ENCODE results near the gene CTRB1. TPM values are rescaled to one million over a fixed set of nuclear protein-coding genes. Genes with fewer than 3 reads are reported as not detected.

Gene CTRB1
- polyA plus RNA-seq, 2 of the 4 experiments (the other 2 are of a cell fraction), result not detected

GRCh38 chr16:75237398-75238131 lies 18.8 kb downstream of the CTRB1 start:
- DNase-seq (ENCODE audit: low read depth in 1 of 2, low spot score in 1 of 2), result no peak
- CTCF ChIA-PET, result interaction anchor here (1.2 to 14.6 kb wide), 4 partner anchors 13 to 165 kb away, joined by 4 to 171 read pairs (median 124); no protein-coding TSS in a partner anchor
- Histone ChIP-seq H3K4me2 (no peak overlapping the region), H3K4me3 (no peak overlapping the region), H3K4me1 (peaks cover 39% of the 10 kb centered on the region), H3K27ac (peak overlapping the region in 1 of 2 experiments; percentile 84; a peak in 3 of 6 replicates), H3K9me3 (no peaks in the 10 kb centered on the region)
- no peak for FAIRE-seq
- no peak for TF ChIP-seq ZSCAN20 (CRISPR knock-in tag; IDR thresholded peaks at IDR 0.05)
- TF ChIP-seq, protein P1, sequence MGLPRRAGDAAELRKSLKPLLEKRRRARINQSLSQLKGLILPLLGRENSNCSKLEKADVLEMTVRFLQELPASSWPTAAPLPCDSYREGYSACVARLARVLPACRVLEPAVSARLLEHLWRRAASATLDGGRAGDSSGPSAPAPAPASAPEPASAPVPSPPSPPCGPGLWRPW (IDR thresholded peaks at IDR 0.05), result no peak
- no peak for TF ChIP-seq HOXB13 (CRISPR knock-in tag; IDR thresholded peaks at IDR 0.05; ENCODE audit: low read depth)
- no peak for TF ChIP-seq SMC3 (IDR thresholded peaks at IDR 0.05)
- TF ChIP-seq CBX8 (IDR thresholded peaks at IDR 0.05), result no peak
- TF ChIP-seq POLR2AphosphoS2 (conservative IDR thresholded peaks at IDR 0.05; ENCODE audit: low read length), result no peak
- TF ChIP-seq PHF8 (IDR thresholded peaks at IDR 0.05; ENCODE audit: borderline replicate concordance, low read depth), result no peak
- TF ChIP-seq USF2 (IDR thresholded peaks at IDR 0.05), result no peak
- no peak for TF ChIP-seq EHMT2 (IDR thresholded peaks at IDR 0.05; ENCODE audit: low read depth)
- no peak for TF ChIP-seq ESRRA (IDR thresholded peaks at IDR 0.05; ENCODE audit: borderline replicate concordance, low read length)
- TF ChIP-seq CEBPB (IDR thresholded peaks at IDR 0.05), result no peak
- TF ChIP-seq BHLHE40 (IDR thresholded peaks at IDR 0.05; ENCODE audit: low read depth, low read length), result no peak
- TF ChIP-seq HDAC2 (IDR thresholded peaks at IDR 0.05), result no peak
- TF ChIP-seq FOXS1 (CRISPR knock-in tag; IDR thresholded peaks at IDR 0.05), result no peak
- TF ChIP-seq FOSB (CRISPR knock-in tag; IDR thresholded peaks at IDR 0.05), result no peak
- TF ChIP-seq TFCP2L1 (CRISPR knock-in tag; IDR thresholded peaks at IDR 0.05), result no peak
- TF ChIP-seq MAZ (IDR thresholded peaks at IDR 0.05; ENCODE audit: borderline replicate concordance, low read depth, low read length), result no peak
- no peak for TF ChIP-seq NR3C1 (IDR thresholded peaks at IDR 0.05)
- TF ChIP-seq E2F6 (IDR thresholded peaks at IDR 0.05; ENCODE audit: borderline replicate concordance, low read depth), result no peak
- no peak for ATAC-seq
- 96% methylated on average over 9 of the region's 18 CpGs for WGBS (ENCODE audit: missing lambda C conversion rate)
- POLR2A ChIA-PET, result no interaction called here

- no peak overlapping the region for H3K4me3 ChIP-seq
- H3K9me3 ChIP-seq, result no peaks in the 10 kb centered on the region
- H3K27ac ChIP-seq, result peak overlapping the region; percentile 48 to 84; a peak in 5 of 6 replicates
- TF ChIP-seq PBX3 (IDR thresholded peaks at IDR 0.05), result no peak
- no peak for TF ChIP-seq JUNB (IDR thresholded peaks at IDR 0.05)
- TF ChIP-seq EHF (CRISPR knock-in tag; IDR thresholded peaks at IDR 0.05), result no peak
- no peak for TF ChIP-seq MAZ (IDR thresholded peaks at IDR 0.05; ENCODE audit: borderline replicate concordance, low read depth, low read length)
- CTCF ChIA-PET, result interaction anchor here (0.6 to 14.6 kb wide), 7 partner anchors 11 to 164 kb away, joined by 3 to 171 read pairs (median 6); no protein-coding TSS in a partner anchor
- ATAC-seq (no peak), DNase-seq (ENCODE audit: low read depth in 1 of 2, low spot score in 1 of 2) (no peak), FAIRE-seq (no peak)
- peak overlapping the region; percentile 41; the same call in 2 of the 3 replicates for H3K4me2 ChIP-seq
- peaks cover 39% of the 10 kb centered on the region for H3K4me1 ChIP-seq
- POLR2A ChIA-PET, result no interaction called here
- 83% methylated on average over 17 of the region's 25 CpGs for WGBS (ENCODE audit: missing lambda C conversion rate)
These were observed 19.5 kb downstream of the CTRB1 start for GRCh38 chr16:75238132-75238852.

Measured in A549 (cell line).